Adrenal gland (tissue), 12 donors: ENCODE results near the gene WNT7A. TPM values are rescaled to one million over a fixed set of nuclear protein-coding genes. Genes with fewer than 3 reads are reported as not detected.

ENCODE experiments used
- DNase-seq, 7 donors: peaks; one replicate each; pipeline ENCODE4 v3.0.0-alpha.2; 2019 to 2020
- H3K27ac ChIP-seq, 5 donors: fragments of 200-600 bp; sonication (generic) in 4 of 5; 1 replicate in 3 of 5; 2 replicates in 2 of 5; pipeline versions ENCODE4 v1.5.1 to v1.8.0; 2016 to 2020; ENCODE audit warnings: mild to moderate bottlenecking in 1 of 5
- H3K27me3 ChIP-seq: fragments of 200-600 bp; 2 replicates; pipeline ENCODE4 v1.8.0; 2021
- H3K36me3 ChIP-seq, 2 donors: fragments of 200-600 bp; replicated peaks in 1 of 2; 1 replicate in 1 of 2; 2 replicates in 1 of 2; pipeline versions ENCODE4 v1.5.1 to v1.8.0; 2018 to 2022
- H3K4me1 ChIP-seq, 2 donors: fragments of 200-600 bp; replicated peaks in 1 of 2; 1 replicate in 1 of 2; 2 replicates in 1 of 2; pipeline versions ENCODE4 v1.5.1 to v1.8.0; 2018 to 2021
- H3K4me3 ChIP-seq, 4 donors: fragments of 200-600 bp; sonication (generic) in 3 of 4; one replicate each; pipeline ENCODE4 v1.5.1; 2016 to 2018
- H3K9me3 ChIP-seq, 3 donors: fragments of 200-600 bp; sonication (generic) in 1 of 3; replicated peaks in 1 of 3; 1 replicate in 2 of 3; 2 replicates in 1 of 3; pipeline versions ENCODE4 v1.5.1 to v1.8.0; 2016 to 2021
- POLR2A ChIP-seq, 2 donors: fragments of 450-650 bp; IDR thresholded peaks; one replicate each; pipeline ENCODE4 v1.6.1; 2017; ENCODE audit warnings: antibody characterized with exemption in 2 of 2, mild to moderate bottlenecking in 2 of 2, moderate library complexity in 1 of 2
- WGBS, 4 donors: extraction: QIAGEN DNeasy Blood & Tissue Kit in 2 of 4; methylation state at CpG; one replicate each; pipeline versions ENCODE4 v1.1.5 to v1.1.7; 2013 to 2017; 5-methylcytosine and 5-hydroxymethylcytosine counted together
- intact Hi-C, 2 donors: fragments of 100-400 bp; cut with DNase I; formaldehyde crosslinking; loops; one replicate each; pipeline versions ENCODE4 v1.14.1 to v1.15.0; 2022 to 2023
- polyA plus RNA-seq, 3 donors: library from polyadenylated mRNA; stranded (reverse); fragments of 200-250 nt in 2 of 3; fragments of 350-450 nt in 1 of 3; fragmentation: Illumina TruSeq in 1 of 3; extraction: RNeasy Lipid Tissue Mini Kit (QIAGEN cat#74804) in 1 of 3; gene quantifications; one replicate each; pipeline ENCODE4 v1.2.3, GENCODE V29; 2013 to 2014
- total RNA-seq, 9 donors: library from RNA; depleted of rRNA in 4 of 9; stranded (reverse); fragments of >200 nt in 4 of 9; fragments of 120-200 nt in 1 of 9; fragmentation: NEBNext Ultra II Directional in 1 of 9; extraction: Animal tissue kit (Norgen Biotek cat#: 25700) in 1 of 9; gene quantifications; one replicate each; pipeline versions ENCODE4 v1.1.0 to v1.2.4, GENCODE V29; 2013 to 2023
- TF ChIP-seq, protein P1 (sequence below), 6 experiments: fragments of 450-650 bp in 4 of 6; fragments of 200-600 bp in 2 of 6; sonication (generic) in 1 of 6; IDR thresholded peaks; 1 replicate in 5 of 6; 2 replicates in 1 of 6; pipeline versions ENCODE4 v1.5.1 to v1.8.0; 2016 to 2021; ENCODE audit warnings: antibody characterized with exemption in 6 of 6, mild to moderate bottlenecking in 2 of 6, moderate library complexity in 1 of 6
- donor health status: healthy with polysubstance abuse.
- donor health status: Bipolar disorder and iron deficiency.
- donor health status: DM: yes; HTN: yes; CAD: no.
- donor health status: DM: no; HTN: no; CAD: no.
- donor health status: DM: no; HTN: no; CAD: no.
- donor health status: DM: yes; HTN: yes; CAD: no.

Gene WNT7A
- total and polyA plus RNA-seq, 12 donors, result under 0.01 TPM; not detected in 11

DNA sequence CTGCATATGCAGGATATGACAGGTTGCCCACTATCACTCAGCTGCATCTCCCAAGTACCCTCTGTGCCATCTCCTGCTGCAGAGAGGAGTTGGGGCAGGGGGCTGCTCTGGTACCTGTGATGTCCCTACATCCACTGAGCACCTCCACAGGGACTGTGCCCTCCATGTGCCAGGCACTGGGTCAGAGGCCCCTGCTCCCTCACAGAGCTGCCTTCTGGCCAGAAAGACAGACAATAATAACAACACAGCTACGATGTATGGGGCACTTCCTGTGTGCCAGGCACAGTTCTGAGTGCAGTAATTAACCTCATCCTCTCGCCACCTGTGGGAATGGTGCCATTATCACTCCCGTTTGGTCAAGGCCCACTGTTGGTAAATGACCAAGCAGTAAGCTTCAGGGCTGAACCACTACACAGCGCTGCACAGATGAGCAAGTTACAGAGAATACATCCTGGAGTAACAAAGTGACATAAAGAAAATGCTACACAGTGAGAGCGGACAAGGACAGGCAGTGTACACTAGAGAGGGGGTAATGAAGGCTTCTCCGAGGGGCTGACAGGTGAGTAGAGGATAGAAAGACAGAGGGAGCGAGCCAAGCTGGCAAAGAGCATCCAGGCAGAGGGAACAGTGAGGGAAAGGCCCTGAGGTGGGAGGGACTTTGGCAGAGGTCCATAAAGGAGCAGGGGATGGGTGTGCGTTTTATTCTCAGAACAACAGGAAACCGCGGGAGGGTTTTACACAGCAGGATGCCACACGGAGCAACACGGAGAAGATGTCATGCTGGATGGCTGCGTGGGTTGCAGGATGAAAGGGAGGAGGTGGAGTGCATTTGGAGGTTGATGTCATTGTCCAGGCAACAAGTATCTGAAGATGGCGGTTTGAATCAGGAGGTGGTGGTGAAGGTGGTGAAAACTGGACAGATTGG lies 13.6 kb downstream of the WNT7A start:
- TF ChIP-seq POLR2A (IDR thresholded peaks at IDR 0.05), result no peak
- TF ChIP-seq, protein P1, sequence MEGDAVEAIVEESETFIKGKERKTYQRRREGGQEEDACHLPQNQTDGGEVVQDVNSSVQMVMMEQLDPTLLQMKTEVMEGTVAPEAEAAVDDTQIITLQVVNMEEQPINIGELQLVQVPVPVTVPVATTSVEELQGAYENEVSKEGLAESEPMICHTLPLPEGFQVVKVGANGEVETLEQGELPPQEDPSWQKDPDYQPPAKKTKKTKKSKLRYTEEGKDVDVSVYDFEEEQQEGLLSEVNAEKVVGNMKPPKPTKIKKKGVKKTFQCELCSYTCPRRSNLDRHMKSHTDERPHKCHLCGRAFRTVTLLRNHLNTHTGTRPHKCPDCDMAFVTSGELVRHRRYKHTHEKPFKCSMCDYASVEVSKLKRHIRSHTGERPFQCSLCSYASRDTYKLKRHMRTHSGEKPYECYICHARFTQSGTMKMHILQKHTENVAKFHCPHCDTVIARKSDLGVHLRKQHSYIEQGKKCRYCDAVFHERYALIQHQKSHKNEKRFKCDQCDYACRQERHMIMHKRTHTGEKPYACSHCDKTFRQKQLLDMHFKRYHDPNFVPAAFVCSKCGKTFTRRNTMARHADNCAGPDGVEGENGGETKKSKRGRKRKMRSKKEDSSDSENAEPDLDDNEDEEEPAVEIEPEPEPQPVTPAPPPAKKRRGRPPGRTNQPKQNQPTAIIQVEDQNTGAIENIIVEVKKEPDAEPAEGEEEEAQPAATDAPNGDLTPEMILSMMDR (IDR thresholded peaks at IDR 0.05), result no peak
- no peaks in the 10 kb centered on the region for H3K4me1 ChIP-seq
- WGBS, 4 donors, result 47 to 57% (median 52%) methylated on average over 14 of the region's 14 CpGs
- H3K36me3 ChIP-seq, result no peaks in the 10 kb centered on the region
- H3K27me3 ChIP-seq, result no peaks in the 10 kb centered on the region
- no peak for DNase-seq
- no peak overlapping the region for H3K27ac ChIP-seq
- no peak overlapping the region for H3K4me3 ChIP-seq
- no peaks in the 10 kb centered on the region for H3K9me3 ChIP-seq
- intact Hi-C loops, result no loop called here

DNA sequence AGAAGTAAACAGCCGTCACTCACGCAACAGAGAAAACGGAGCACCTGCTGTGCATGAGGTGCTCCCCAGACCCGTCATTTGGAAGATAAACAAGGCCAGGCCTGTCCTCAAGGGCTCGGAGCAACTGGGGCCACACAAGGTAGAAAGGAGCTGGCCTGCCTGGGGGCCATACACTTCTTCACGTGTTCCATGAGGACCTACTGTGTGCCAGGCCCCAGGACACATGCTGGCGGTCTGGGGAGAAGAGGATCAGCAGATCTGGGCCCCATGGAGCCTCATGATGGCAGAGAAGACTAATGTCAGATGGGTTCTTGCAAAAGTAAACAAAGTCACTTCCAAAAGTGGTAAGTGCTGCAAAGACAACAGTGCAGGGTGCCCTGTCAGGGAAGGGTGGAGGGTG lies 14.3 kb downstream of the WNT7A start:
- no peak for DNase-seq
- TF ChIP-seq, protein P1 (IDR thresholded peaks at IDR 0.05), result no peak
- TF ChIP-seq POLR2A (IDR thresholded peaks at IDR 0.05), result no peak
- Histone ChIP-seq H3K4me3 (no peak overlapping the region), H3K27me3 (no peaks in the 10 kb centered on the region), H3K27ac (no peak overlapping the region), H3K9me3 (no peaks in the 10 kb centered on the region), H3K4me1 (no peaks in the 10 kb centered on the region), H3K36me3 (no peaks in the 10 kb centered on the region)
- 65 to 83% (median 66%) methylated on average over 3 to 7 of the region's 7 CpGs for WGBS, 4 donors
- intact Hi-C loops, result no loop called here

- no peak for TF ChIP-seq POLR2A (IDR thresholded peaks at IDR 0.05)
- TF ChIP-seq, protein P1 (IDR thresholded peaks at IDR 0.05), result no peak
- WGBS, 4 donors, result 66 to 76% (median 76%) methylated on average over 4 of the region's 4 CpGs
- no peak overlapping the region for H3K4me3 ChIP-seq
- DNase-seq, result no peak
- intact Hi-C loops, result no loop called here
- H3K27ac ChIP-seq, result no peak overlapping the region
- H3K27me3 ChIP-seq, result no peaks in the 10 kb centered on the region
- H3K9me3 ChIP-seq, result no peaks in the 10 kb centered on the region
- H3K4me1 ChIP-seq, result no peaks in the 10 kb centered on the region
- H3K36me3 ChIP-seq, result no peaks in the 10 kb centered on the region
These were observed 14.8 kb downstream of the WNT7A start for GRCh38 chr3:13865106-13865505.

DNA sequence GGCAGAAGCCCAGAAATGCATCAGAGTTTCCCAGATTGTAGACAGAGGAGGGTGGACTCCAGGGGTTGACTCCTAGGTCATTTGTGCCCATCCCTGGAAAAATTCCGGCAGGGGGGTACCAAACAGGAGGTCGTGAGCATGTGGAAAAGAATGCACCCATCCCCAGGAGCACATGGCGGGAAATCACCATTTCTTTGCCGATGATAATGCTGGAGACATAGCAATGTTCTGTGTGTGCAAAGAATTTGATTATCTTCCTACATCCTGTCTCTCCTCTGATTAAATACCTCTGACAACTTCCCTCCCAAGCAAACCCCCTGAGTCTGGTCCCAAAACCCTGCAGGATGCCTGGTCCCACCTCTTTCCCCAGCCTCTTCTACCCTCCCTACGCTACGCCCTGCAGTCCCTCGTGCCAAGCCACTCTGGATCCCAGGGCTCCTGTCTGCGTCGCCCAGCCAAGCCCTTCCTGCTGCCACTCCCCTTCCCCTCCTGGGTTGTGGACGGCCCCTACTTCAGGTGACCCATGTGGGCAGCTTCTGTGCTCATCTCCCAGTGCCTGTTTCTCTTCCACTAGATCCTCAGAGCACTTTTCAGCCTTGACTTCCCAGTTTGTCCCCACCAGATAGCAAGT lies 15.8 kb downstream of the WNT7A start:
- TF ChIP-seq, protein P1 (IDR thresholded peaks at IDR 0.05), result no peak
- TF ChIP-seq POLR2A (IDR thresholded peaks at IDR 0.05), result no peak
- Histone ChIP-seq H3K36me3 (no peaks in the 10 kb centered on the region), H3K27me3 (no peaks in the 10 kb centered on the region), H3K27ac (no peak overlapping the region), H3K4me1 (no peaks in the 10 kb centered on the region), H3K9me3 (no peaks in the 10 kb centered on the region), H3K4me3 (no peak overlapping the region)
- WGBS, 4 donors, result 57 to 71% (median 60%) methylated on average over 10 of the region's 10 CpGs
- DNase-seq, result no peak
- intact Hi-C loops, result no loop called here
